SK-N-DZ (cell line): ENCODE measurements around the gene TARS1.
"Not testable (repeated sequence)": the region's sequence is repeated elsewhere in the genome, so short reads cannot be mapped to it uniquely, and the experiment has no call there.

ENCODE experiments used
- DNase-seq: peaks from one replicate; pipeline ENCODE4 v3.0.0-alpha.2; 2015; ENCODE audit warnings: low spot score

TARS1 gene

GRCh38 chr5:33488558-33489355 is 48.0 kb downstream of the TARS1 start:
- no peak for DNase-seq

GRCh38 chr5:33489481-33490067 is 48.8 kb downstream of the TARS1 start:
- no peak for DNase-seq

GRCh38 chr5:33490071-33490665 is 49.4 kb downstream of the TARS1 start:
- DNase-seq = no peak

GRCh38 chr5:33491941-33492340 is 51.2 kb downstream of the TARS1 start:
- no peak for DNase-seq

GRCh38 chr5:33494466-33494865 is 53.7 kb downstream of the TARS1 start:
- no peak for DNase-seq

- no peak for DNase-seq
Observed at GRCh38 chr5:33501260-33501659, 60.5 kb downstream of the TARS1 start.

GRCh38 chr5:33501899-33502298 is 61.1 kb downstream of the TARS1 start:
- DNase-seq = no peak

GRCh38 chr5:33504570-33504969 is 63.8 kb downstream of the TARS1 start:
- DNase-seq = no peak

- no peak for DNase-seq
Observed at GRCh38 chr5:33507426-33507825, 66.7 kb downstream of the TARS1 start.

- DNase-seq = no peak
Observed at GRCh38 chr5:33509036-33509435, 68.3 kb downstream of the TARS1 start.

- DNase-seq = no peak
Observed at GRCh38 chr5:33513462-33514185, 72.9 kb downstream of the TARS1 start.

GRCh38 chr5:33515366-33515765 is 74.6 kb downstream of the TARS1 start:
- DNase-seq = not testable (repeated sequence)

- no peak for DNase-seq
Observed at GRCh38 chr5:33516421-33516820, 75.7 kb downstream of the TARS1 start.
